A673 (cell line): ENCODE measurements around the gene TBC1D4. TPM values are rescaled to one million over a fixed set of nuclear protein-coding genes. Genes with fewer than 3 reads are reported as not detected.

Experiments used
- BruUV-seq: library from RNA; stranded (reverse); fragments of 400-500 nt; replicated peaks from 2 replicates; lab custom pipeline; 2021; lab: Mats Ljungman, UMichigan
- CTCF ChIA-PET: fragments of 300-600 bp; sonication (Branson Sonifier 250); formaldehyde crosslinking; loops from one replicate; lab custom pipeline; 2022; ENCODE audit warnings: antibody characterized with exemption; lab: Charles Lee
- POLR2A ChIA-PET: fragments of 300-600 bp; sonication (Branson Sonifier 250); formaldehyde crosslinking; loops from one replicate; lab custom pipeline; 2022; ENCODE audit warnings: antibody characterized with exemption; ENCODE audit not compliant: low non-redundant PET; lab: Charles Lee
- DNase-seq: peaks from one replicate; pipeline ENCODE4 v3.0.0-alpha.2; 2015; ENCODE audit warnings: low spot score
- H3K27ac ChIP-seq: fragments of 200-600 bp; sonication (generic); 2 replicates; pipeline ENCODE4 v1.5.1; 2016; ENCODE audit warnings: mixed run types, low read depth, mild to moderate bottlenecking, mixed read lengths, antibody characterized with exemption, low read length; ENCODE audit not compliant: poor library complexity, severe bottlenecking
- H3K27me3 ChIP-seq: fragments of 200-600 bp; sonication (generic); replicated peaks from 2 replicates; pipeline ENCODE4 v1.6.1; 2017; ENCODE audit warnings: mixed run types, low read depth, mild to moderate bottlenecking, mixed read lengths, antibody characterized with exemption, low read length; ENCODE audit not compliant: insufficient read depth, poor library complexity
- H3K36me3 ChIP-seq: fragments of 200-600 bp; sonication (generic); 2 replicates; pipeline ENCODE4 v1.6.1; 2016; ENCODE audit warnings: mixed run types, mild to moderate bottlenecking, mixed read lengths, antibody characterized with exemption, low read length; ENCODE audit not compliant: insufficient read depth, poor library complexity, severe bottlenecking
- H3K4me1 ChIP-seq: fragments of 200-600 bp; sonication (generic); 2 replicates; pipeline ENCODE4 v1.6.1; 2017; ENCODE audit warnings: mixed run types, mild to moderate bottlenecking, mixed read lengths, antibody characterized with exemption, low read length; ENCODE audit not compliant: insufficient read depth, poor library complexity, severe bottlenecking
- H3K4me3 ChIP-seq: fragments of 200-600 bp; sonication (generic); 2 replicates; pipeline ENCODE4 v1.5.1; 2016; ENCODE audit warnings: low read depth, mixed run types, mild to moderate bottlenecking, mixed read lengths, low read length; ENCODE audit not compliant: poor library complexity, severe bottlenecking
- H3K9me3 ChIP-seq: fragments of 200-600 bp; sonication (generic); 2 replicates; pipeline ENCODE4 v1.6.1; 2016; ENCODE audit warnings: mixed run types, low read depth, mild to moderate bottlenecking, mixed read lengths, antibody characterized with exemption, low read length; ENCODE audit not compliant: poor library complexity, severe bottlenecking
- CTCF ChIP-seq: fragments of 300-800, 200-600 bp; sonication (generic); conservative IDR thresholded peaks from 2 replicates; pipeline ENCODE4 v1.5.1; 2017; ENCODE audit warnings: low read depth, mild to moderate bottlenecking, antibody characterized with exemption, low read length, moderate library complexity, mixed read lengths
- EZH2 ChIP-seq: fragments of 200-600 bp; sonication (generic); IDR thresholded peaks from 2 replicates; pipeline ENCODE4 v1.6.1; 2017; ENCODE audit warnings: borderline replicate concordance, low read depth, mild to moderate bottlenecking, mixed read lengths, antibody characterized with exemption, low read length; ENCODE audit not compliant: poor library complexity, severe bottlenecking
- intact Hi-C: fragments of 100-400 bp; cut with micrococcal nuclease; formaldehyde crosslinking; loops from one replicate; pipeline ENCODE4 v1.10.0; 2022; ENCODE audit not compliant: unreplicated experiment
- total RNA-seq: library from RNA; stranded (reverse); gene quantifications from 2 replicates; pipeline ENCODE4 v1.2.3, GENCODE V29; 2021

TBC1D4 gene
- total RNA-seq, 1 experiment from 2014 or later, result 9.8 TPM

GRCh38 chr13:75329723-75330122 is 152.2 kb downstream of the TBC1D4 start:
- H3K27ac ChIP-seq, result no peak overlapping the region
- no peak for DNase-seq
- H3K9me3 ChIP-seq, result no peaks in the 10 kb centered on the region
- intact Hi-C loops, result no loop called here
- ChIA-PET CTCF (interaction anchor here (0.6 kb wide), 1 partner anchor 107 kb away, joined by 4 read pairs; no protein-coding TSS in a partner anchor), POLR2A (no interaction called here)
- no peaks in the 10 kb centered on the region for H3K27me3 ChIP-seq
- H3K4me1 ChIP-seq, result peaks cover 14% of the 10 kb centered on the region
- BruUV-seq, result no TSS peak
- TF ChIP-seq EZH2, result no peak
- TF ChIP-seq CTCF, result no peak
- no peaks in the 10 kb centered on the region for H3K36me3 ChIP-seq
- H3K4me3 ChIP-seq, result no peak overlapping the region

- Histone ChIP-seq H3K4me3 (no peak overlapping the region), H3K27me3 (no peaks in the 10 kb centered on the region), H3K4me1 (peaks cover 20% of the 10 kb centered on the region), H3K9me3 (no peaks in the 10 kb centered on the region), H3K27ac (no peak overlapping the region), H3K36me3 (no peaks in the 10 kb centered on the region)
- no TSS peak for BruUV-seq
- TF ChIP-seq EZH2 (no peak), CTCF (no peak)
- intact Hi-C loops, result no loop called here
- POLR2A ChIA-PET, result no interaction called here
- DNase-seq, result no peak
- CTCF ChIA-PET, result interaction anchor here (0.6 kb wide), 1 partner anchor 106 kb away, joined by 4 read pairs; no protein-coding TSS in a partner anchor
These were observed 152.9 kb downstream of the TBC1D4 start for GRCh38 chr13:75329097-75329496.

GRCh38 chr13:75327135-75327510 is 154.8 kb downstream of the TBC1D4 start:
- H3K4me3 ChIP-seq, result peak overlapping the region; percentile 48
- ChIA-PET POLR2A (interaction anchor here (0.6 kb wide), 1 partner anchor 10 kb away, joined by 4 read pairs; no protein-coding TSS in a partner anchor), CTCF (no interaction called here)
- TF ChIP-seq CTCF (no peak), EZH2 (no peak)
- no peaks in the 10 kb centered on the region for H3K9me3 ChIP-seq
- H3K27me3 ChIP-seq, result no peaks in the 10 kb centered on the region
- H3K4me1 ChIP-seq, result peaks cover 22% of the 10 kb centered on the region
- no TSS peak for BruUV-seq
- intact Hi-C loops, result no loop called here
- DNase-seq, result no peak
- peak overlapping the region; percentile 79 for H3K27ac ChIP-seq
- H3K36me3 ChIP-seq, result no peaks in the 10 kb centered on the region
